Putamen (tissue), 1 donor: ENCODE measurements around the gene FXYD6.
"Not testable (repeated sequence)": the region's sequence is repeated elsewhere in the genome, so short reads cannot be mapped to it uniquely, and the experiment has no call there.

Experiments
- DNase-seq: peaks from one replicate; pipeline ENCODE4 v3.0.0-alpha.2; 2016; ENCODE audit warnings: low spot score

FXYD6 gene, protein sequence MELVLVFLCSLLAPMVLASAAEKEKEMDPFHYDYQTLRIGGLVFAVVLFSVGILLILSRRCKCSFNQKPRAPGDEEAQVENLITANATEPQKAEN

DNA sequence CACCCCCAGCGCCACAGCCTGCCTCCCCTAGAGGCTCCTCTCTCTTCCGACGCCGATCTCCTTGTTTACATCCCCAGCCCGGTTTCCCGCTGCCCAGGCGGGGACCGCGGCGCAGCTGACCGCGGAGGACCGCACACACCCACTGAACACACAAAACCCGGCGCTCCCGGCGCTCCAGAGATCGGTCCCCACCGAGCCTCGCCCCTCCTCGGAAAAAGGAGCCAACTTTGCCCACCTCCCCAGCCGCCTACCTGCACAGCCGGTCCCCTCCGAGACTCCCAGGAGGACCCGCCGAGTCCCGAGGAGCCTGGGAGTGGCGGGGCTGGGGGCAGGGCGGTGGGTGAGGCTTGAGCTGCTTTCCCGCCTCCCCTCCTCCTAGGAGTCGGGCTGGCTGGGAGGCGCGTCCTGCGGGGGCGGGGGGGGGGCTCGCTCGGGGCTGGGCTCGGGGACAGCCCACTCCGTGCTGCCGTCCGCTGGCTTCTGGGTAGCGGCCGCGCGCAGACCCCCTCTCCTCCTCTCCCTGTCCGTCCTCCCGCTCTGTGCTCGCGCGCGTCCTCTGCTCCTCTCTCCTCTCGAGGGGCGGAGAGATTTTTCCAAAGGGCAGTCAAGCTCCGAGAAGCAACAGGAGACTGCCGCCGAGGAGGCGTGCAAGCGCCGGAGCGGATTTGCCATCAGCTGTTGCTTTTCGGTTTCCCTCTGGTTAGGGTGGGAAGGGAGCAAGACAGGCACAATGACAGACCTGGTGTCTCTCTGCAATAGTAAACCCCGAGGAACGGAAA lies at the start of gene FXYD6:
FXYD6 (minus strand) TSS at position 318 of the 779 bp plus-strand sequence. CDS start 33,882 bp downstream, outside the sequence.
- no peak for DNase-seq

DNA sequence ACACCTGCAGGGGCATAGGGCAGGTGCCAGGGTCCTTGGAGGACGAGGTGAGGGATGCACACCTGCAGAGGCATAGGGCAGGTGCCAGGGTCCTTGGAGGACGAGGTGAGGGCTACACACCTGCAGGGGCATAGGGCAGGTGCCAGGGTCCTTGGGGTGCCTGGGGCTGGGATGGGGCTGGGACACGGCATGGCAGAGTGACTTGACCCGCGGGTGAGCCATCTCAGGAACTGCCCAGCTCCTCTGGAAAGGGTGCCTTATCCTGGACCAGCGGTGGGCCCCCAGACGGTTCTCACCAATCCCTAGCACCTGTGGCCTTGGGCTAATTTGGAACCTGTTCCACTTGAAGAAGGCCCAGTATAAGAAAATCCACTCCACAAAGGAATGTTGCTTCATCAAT lies 49.7 kb upstream of the FXYD6 start:
- not testable (repeated sequence) for DNase-seq

DNA sequence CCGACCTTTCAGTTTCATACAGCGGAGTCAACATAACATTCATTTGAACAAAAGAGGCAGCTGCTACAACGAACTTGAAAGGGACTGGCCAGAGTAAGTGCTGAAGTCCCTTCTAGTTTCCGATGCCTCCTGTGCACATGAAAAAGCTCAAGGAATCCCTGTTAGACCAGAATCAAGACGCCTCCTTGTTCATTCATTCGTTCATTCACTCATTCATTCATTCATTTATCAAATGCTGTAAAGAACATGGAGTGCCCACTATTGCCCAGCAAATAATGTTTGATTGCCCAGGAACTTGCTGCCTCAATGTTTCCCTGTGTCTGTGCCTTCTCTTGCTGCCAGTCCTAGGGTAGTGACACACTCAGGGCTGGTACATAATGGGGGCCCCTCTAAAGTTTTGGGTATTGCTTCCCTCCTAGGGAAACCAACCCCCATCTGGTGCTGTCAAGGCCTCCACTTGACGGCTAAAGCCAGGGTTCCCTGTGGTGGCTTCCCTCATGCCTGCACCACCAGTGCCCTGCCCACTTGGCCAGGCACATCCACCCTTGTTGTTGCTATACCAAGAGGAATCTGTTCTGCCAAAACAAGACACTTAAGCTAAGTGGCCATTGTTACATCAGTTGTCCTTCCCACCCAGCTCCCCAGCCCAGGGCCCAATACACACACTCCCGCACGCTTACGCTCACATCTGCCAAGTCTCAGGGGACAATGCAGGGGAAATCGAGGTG lies 48.9 kb upstream of the FXYD6 start:
- no peak for DNase-seq

DNA sequence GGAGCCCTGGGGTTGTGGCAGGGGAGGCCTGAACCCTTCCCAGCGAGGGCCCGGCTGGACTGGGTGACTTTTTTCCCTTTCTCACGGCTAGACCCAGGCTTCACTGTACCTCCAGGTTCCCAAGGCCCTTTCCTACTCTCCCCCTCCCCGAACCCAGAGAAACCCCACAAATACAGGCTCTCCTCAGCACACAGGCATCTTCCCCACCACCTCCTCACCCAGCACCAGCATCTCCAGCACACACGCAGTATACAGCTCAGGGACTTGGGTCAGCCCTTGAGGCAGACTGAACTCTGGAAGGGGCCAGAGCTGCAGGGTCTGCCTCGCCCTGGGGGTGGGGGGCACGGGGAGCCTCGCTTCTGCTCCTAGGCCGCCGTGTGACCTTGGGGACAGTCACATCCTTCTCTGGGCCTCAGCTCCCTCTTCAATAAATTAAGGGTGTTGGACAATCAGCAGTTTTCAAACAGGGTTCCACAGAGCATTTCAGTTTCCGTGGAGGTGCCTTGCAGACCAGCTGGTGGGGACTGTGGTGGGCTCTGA lies 48.2 kb upstream of the FXYD6 start:
- DNase-seq: no peak

DNA sequence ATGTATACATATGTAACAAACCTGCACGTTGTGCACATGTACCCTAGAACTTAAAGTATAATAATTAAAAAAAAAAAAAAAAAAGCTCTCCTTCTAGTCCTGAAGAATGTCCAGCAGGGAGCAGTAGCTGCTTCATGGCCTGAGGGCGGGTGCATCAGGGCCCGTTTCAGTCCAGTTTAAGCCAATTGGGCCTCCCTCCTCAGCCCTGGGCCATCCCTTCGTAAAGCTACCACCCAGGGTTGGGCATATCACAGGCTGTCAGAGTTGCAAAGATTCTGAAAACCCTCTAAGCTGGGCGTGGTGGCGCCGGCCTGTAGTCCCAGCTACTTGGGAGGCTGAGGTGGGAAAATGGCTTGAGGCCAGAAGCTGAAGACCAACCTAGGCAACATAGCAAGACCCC lies 47.3 kb upstream of the FXYD6 start:
- DNase-seq: no peak

DNA sequence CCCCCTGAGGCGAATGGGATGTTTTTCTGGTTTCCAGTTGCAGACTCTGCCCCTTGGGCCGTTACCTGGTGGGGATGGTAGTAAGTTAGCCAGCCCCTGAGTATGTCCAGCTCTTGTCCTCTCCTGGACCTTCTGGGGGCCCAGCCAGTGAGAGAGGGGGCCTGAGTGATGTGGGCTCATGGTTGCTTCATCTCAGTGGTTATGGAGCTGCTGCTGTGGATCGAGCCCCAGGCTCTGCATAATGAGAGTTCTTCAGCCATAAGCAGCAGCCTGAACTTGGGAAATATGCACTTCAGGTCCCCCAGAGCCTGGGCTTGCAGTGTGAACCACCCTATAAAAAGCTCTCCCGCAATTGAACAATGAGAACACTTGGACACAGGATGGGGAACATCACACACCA lies 46.8 kb upstream of the FXYD6 start:
- no peak for DNase-seq

DNA sequence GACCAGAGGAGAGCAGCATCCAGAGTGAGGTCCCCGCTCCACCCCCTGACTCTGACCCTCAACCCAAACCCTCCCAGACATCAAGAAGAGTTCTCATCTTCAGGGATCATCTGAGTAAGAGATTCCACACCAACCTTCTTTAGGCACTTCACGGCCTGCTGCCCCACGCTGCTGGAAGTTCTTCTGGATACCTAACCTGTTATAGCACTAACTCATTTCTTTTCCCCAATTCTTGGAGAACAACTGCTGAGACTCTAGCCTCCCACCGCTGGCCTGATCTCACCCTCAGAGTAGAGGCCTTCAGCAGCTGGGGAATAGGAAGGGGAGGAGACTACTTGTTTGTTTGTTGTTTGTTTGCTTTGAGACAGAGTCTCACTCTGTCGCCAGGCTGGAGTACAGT lies 45.4 kb upstream of the FXYD6 start:
- no peak for DNase-seq

DNA sequence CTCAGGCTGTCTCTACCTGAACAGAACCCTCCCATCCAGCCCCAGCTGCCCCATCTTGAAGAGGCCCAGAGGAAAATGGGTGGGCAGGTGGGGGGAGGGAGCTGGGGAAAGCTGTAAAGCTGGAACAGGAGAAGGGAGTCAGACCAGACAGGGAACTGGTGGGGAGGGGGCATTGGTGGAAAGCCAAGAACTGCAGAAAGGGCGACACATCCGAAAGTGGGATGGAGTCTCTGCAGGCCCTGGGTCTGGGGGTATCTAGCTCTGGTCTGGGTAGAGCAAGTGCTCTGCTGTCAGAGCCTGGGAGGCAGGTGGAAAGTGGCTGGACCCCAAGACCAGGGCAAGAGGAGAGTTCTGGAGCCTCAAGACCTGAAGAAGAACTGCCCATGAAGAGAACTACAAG lies 45.0 kb upstream of the FXYD6 start:
- DNase-seq: no peak

DNA sequence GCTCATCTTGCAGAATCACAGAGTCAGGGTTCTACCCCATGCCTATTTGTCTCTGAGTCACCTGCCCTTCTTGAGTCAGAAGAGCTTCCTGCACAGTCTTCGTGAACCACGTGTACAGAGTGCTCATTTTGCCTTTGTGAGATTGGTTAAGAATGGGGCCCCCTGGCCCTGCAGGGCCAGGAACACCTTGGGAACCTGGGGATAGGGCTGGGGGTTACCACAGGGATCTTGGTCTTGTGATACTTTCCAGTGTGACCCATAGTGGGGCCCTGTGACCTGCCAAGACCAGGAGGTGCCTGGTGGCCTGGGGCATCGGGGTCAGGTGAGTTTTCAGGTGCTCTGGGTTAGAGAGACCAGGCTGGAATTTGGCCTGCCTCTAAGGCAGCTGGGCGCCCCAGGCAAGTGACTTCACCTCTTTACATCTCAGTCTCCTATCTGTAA lies 43.3 kb upstream of the FXYD6 start:
- no peak for DNase-seq

DNA sequence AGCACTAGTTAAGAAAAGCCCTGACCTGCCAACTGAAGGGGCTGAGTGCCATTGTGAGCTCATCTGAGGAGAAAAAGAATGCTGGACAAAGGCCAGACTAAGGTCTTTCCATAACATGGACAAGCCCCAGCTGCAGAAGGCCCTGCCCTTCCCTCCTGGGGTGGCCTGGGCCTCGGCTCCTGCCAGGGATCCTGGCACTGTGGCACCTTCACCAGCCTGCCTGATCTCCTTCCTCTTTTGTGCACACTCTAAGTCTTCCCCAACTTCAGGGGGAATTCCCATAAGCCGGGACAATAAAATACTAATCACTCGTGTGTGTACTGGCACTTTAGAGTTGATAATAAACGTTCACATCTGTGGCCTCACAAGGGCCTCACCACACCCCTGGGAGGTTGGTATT lies 42.9 kb upstream of the FXYD6 start:
- DNase-seq: no peak

DNA sequence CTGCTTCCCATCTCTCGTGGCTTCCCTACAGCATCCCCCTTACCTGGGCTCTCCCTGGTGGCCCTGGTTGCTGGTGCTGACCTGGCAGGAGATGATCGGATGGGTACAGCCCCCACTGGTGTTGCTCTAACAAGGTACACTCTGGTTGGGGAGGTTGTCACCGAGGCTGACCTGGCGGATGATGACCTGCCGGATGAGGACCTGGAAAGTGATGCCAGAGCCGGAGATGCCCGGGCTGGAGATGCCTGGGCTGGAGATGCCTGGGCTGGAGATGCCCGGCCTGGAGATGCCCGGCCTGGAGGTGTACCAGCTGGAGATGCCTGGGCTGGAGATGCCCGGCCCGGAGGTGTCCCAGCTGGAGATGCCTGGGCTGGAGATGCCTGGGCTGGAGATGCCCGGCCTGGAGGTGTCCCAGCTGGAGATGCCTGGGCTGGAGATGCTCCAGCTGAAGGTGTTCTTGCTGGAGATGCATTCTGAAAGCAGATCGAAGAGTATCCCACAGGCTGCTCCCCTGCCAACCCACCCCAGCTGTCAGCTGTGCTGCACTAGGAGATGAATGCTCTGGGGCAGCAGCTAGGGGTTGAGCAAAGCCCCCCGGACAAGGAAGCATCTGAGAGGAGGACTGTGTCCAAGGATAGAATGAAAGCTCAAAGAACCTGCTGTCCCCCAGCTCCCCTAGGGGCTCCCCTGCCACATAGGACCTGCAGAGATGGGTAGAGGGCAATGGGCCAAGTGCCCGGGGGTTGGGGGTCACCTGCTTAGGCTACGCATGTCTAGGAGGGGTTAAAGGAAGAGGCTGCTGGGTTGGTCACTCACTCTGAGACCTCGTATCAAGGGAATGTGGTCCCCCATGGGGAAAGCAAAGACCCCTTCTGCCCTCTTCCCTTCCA lies 42.2 kb upstream of the FXYD6 start:
- no peak for DNase-seq

DNA sequence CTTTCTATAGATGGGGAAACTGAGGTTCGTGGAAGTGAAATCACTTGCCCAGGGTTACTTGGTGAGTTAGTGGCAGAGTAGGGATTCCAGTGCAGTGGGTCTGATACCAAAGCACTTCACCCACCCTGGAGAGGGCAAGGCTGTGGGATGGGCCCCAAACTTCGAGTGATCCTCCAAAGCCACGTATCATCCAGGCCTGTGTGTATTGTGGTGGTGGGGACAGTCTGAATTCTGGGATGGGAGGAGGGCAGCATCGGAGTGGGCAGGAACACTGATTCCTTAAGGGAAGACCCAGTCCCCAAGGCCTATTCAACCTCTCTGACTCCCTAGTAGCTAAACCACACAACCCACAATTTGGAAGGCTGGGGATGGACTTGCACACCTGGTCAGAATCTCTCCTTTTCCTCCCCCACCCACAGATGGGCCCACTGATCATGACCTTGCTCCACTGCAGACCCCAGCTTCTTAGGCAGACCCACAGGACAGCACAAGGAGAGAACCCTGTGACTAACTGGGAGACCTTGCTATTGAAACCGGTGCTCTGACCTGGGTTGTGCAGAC lies 41.2 kb upstream of the FXYD6 start:
- DNase-seq: no peak

DNA sequence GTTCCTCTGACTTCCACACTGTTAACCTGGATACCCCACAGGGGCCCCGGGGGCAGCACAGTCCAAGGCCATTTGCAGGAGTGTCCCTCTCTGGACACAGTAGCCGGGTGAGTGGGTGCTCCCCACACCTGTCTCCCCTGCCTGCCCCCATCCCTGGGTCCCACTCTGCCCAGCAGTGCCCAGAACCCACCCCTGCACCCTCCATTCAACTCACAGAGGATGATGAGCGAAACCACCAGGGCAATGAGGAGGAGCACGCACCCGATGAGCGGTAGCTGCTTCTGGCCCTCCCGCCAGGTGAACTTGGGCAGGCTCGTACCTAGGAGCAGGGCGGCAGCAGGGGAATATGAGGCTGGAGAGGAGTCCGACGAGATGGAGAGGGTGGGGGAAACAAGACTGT lies 40.5 kb upstream of the FXYD6 start:
- no peak for DNase-seq

DNA sequence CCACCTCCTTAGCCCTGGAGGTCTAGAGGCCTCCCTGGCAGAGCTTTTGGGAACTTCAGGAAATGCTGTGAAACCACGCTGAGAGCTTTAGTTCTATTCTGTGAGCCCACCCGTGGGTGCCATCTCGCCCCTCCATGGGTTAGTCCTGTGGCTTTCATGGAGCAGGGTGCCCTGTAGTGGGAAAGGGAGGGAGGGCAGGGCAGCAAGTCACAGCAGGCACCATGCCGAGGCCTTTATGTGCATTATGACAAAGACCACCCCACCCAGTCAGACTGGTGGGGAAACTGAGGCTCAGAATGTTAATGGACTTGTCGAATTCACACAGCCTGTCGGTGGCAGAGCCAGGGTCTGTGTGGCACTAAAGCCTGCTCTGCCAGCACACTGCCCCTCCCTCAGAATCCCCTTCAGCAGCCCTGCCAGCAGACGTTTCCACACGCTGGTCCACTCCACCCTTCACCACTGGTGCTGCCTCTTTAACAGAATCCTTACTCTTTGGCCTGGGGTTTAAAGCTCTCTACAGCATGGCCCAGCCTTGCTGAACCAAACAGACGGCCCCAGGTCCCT lies 39.3 kb upstream of the FXYD6 start:
- DNase-seq: no peak

DNA sequence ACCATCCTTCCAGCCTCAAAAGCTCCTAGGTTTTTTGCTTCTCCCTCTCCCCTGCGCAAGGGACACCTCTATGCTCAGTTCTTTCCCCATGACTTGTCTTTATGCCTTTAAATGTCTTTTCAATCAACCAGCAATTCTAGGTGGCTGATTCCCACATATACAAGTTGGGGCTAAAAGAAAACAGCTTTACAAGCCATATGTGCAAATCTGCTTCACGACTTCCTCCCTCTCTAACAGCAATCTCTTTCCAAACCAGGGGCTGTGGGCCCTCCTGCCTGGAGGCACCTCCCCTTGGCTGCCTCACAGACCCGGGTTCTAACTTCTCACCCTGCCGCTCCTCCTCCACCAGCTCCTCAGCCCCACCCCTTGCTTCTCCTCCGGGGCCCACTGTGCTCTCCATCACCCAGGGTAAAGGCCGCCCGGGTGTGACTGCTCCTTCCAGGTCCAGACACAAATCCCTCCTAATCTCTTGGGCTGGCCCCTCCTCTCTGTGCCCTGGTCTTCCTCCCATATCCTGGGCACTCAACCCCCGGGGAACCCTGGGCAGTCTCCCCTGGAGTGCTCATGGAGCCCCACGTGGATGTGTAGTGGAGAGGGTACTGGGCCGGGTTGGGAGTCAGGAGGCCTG lies 38.6 kb upstream of the FXYD6 start:
- DNase-seq: no peak

DNA sequence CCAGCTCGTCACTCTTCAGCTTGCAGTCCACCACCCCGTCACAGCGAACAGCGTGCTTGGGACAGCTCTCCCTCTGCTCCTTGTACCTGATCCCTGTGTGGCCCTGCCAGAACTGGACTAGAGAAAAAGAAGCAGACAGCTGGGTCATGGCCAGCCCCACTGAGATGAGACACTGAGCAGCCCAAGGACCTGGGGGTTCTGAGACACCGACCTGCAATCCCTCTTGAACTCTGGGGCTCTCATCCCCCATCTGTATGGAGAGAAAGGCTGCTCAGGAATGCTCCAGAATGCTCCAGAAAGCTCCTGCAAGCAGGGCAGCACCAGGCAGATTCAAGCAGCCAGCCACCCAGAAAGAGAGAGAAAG lies 37.9 kb upstream of the FXYD6 start:
- no peak for DNase-seq

DNA sequence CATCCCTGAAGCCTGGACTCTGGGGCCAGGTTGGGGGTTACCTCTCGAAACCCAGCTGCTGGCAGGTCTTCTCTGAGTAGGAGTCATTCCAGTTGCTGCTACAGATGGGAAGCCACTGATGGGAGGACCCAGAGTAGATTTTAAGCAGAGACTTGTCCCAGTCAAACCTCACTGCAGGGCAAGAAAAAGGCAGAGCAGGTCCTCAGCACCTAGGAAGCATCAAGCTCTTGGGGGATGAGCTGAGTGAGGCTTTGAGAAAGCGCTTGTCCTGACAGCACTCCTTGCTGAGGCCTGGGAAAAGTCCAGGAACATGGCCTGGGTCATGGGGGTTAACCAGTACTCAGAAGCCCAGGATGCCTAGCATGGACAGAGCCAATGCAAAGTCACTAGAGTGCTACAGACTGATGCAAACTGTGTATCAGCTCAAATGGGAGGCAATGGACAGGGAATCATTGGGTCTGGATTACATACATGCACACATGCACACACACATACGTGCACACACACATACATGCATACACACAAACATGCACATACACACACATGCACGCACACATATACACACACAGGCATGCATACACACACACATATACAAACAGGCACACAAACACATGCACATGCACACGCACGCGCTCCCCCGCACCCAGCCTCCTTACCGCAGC lies 37.4 kb upstream of the FXYD6 start:
- no peak for DNase-seq

DNA sequence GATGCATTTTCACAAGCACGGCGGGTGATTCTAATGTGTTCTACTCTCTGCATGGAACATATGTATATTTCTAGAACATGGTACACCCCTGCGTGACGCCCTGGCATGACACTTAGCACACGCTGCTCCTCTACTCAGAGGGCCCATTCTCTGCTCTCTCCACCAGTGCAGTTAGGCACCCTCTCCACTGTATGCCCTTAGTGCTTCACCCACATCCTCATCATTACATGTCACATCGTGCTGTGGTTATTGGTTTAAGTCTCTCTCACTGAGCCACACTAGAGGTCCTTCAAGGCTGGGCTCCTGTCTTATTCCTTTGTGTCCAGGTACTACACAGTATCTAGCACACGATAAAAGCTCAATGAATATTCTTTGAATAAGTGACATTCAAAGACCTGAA lies 36.0 kb upstream of the FXYD6 start:
- no peak for DNase-seq

DNA sequence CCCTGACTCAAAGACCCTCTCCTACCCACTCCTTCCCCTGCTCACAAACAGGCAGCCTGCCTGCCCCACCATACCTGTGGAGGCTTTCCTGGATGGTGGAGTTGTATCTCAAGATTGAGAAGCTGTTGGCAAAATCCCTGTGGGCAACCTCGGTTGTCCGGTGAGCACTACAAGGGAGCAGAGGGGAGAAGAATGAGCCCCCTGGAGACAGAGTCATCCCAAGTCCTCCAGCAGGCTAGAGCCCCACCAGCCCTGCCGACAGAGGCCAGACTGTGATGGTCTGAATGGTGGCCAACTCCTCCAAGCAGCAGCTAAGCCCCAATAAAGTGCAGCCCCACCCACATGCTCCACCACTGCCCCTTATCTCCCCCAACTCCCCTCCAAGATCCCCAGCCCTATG lies 35.2 kb upstream of the FXYD6 start:
- no peak for DNase-seq

DNA sequence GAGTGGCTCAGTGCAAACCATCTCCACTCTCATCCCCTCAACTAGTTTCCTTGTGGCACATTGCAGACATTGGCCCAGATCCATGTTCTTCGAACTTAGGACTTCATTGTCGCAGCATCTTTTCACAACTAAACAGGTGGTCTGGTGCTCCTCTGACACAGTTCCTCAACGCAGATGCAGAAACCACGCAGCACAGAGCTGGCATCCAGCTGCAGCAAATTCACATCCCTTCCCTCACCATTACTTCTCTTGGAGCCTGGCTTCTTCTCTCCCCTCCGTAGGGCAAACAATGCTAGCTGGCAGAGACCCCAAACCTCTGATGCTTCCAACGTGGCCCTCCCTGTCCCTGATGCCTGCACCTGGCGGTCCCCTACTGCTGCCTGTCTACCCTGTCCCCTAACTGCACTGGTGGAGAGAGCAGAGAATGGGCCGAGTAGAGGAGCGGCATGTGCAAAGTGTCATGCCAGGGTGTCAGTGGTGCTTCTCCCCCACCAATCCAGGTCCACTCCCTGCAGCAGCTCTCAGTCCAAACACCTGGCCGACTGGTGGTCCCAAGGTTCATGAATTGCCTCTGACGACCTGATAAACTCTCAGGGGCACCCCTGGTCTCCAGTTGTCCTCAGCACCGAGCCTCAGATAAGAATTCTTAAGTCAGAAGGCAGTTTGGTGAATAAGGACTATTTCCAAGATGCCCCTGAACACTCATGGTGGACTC lies 34.6 kb upstream of the FXYD6 start:
- DNase-seq: no peak
